HepG2 (cell line): ENCODE data around the gene ZKSCAN1. TPM values are rescaled to one million over a fixed set of nuclear protein-coding genes. Genes with fewer than 3 reads are reported as not detected.

Source experiments
- ATAC-seq: fragments of 200-7000 bp; cut with Tn5 transposase; 3 replicates; pipeline ENCODE4 v1.9.1; 2020; ENCODE audit warnings: mild to moderate bottlenecking, moderate library complexity
- BruUV-seq: library from RNA; stranded (reverse); fragments of 400-500 nt; replicated peaks from 2 replicates; lab custom pipeline; 2021; lab: Mats Ljungman, UMichigan
- CTCF ChIA-PET: fragments of 300-600 bp; formaldehyde crosslinking; extraction: SDS; loops from one replicate; lab custom pipeline; 2021; ENCODE audit warnings: low total read pairs, inconsistent platforms, low intra/inter-chr PET ratio; lab: Yijun Ruan, JAX
- POLR2A ChIA-PET: fragments of 350-600 bp; sonication (Branson Sonifier 250); formaldehyde crosslinking; loops from one replicate; lab custom pipeline; 2020; ENCODE audit warnings: antibody characterized with exemption, inconsistent platforms; lab: Yijun Ruan, JAX
- DNase-seq: peaks from one replicate; pipeline ENCODE4 v3.0.0-alpha.2; 2015; ENCODE audit warnings: low spot score
- FAIRE-seq: peaks from 3 replicates; lab custom pipeline; 2011; peaks lifted over from hg19 to GRCh38; lab: Jason Lieb, UNC
- H2AFZ ChIP-seq: one replicate; pipeline ENCODE4 v1.6.1; 2011; ENCODE audit warnings: low read length, inconsistent platforms
- H3K27ac ChIP-seq: fragments of 300-600 bp; 3 replicates; pipeline ENCODE4 v1.8.0; 2011; ENCODE audit warnings: mixed run types, mild to moderate bottlenecking, mixed read lengths, low read length, inconsistent platforms; ENCODE audit not compliant: insufficient read depth; ENCODE audit errors: extremely low read length
- H3K27me3 ChIP-seq, 2 experiments: fragments of 200-600 bp in 1 of 2; 2 replicates in 1 of 2; 3 replicates in 1 of 2; pipeline versions ENCODE4 v1.6.0 to v1.8.0; 2011; ENCODE audit warnings: low read length in 2 of 2, mild to moderate bottlenecking in 2 of 2, moderate library complexity in 2 of 2, inconsistent platforms in 1 of 2; ENCODE audit not compliant: insufficient read depth in 2 of 2, control insufficient read depth in 1 of 2
- H3K36me3 ChIP-seq, 2 experiments: fragments of 200-600 bp in 1 of 2; replicated peaks in 1 of 2; 2 replicates in 1 of 2; 3 replicates in 1 of 2; pipeline versions ENCODE4 v1.5.1 to v1.8.0; 2011; ENCODE audit warnings: low read length in 2 of 2, inconsistent platforms in 1 of 2; ENCODE audit not compliant: insufficient read depth in 2 of 2, control insufficient read depth in 1 of 2
- H3K4me1 ChIP-seq: 2 replicates; pipeline ENCODE4 v1.5.1; 2012; ENCODE audit warnings: low read length, inconsistent platforms; ENCODE audit not compliant: insufficient read depth
- H3K4me2 ChIP-seq: 2 replicates; pipeline ENCODE4 v1.6.0; 2011; ENCODE audit warnings: low read depth, low read length, inconsistent platforms
- H3K4me3 ChIP-seq, 3 experiments: fragments of 200-600 bp in 1 of 3; sonication (generic), shearing (Covaris generic) in 1 of 3; replicated peaks in 1 of 3; 2 replicates each; pipeline ENCODE4 v1.5.1; 2011 to 2016; ENCODE audit warnings: low read length in 3 of 3, inconsistent platforms in 2 of 3, low read depth in 2 of 3, mild to moderate bottlenecking in 2 of 3, control low read depth in 1 of 3, mixed read lengths in 1 of 3; ENCODE audit not compliant: insufficient read depth in 1 of 3
- H3K79me2 ChIP-seq: one replicate; pipeline ENCODE4 v1.6.1; 2011; ENCODE audit warnings: low read length, inconsistent platforms; ENCODE audit not compliant: insufficient read depth
- H3K9ac ChIP-seq: 2 replicates; pipeline ENCODE4 v1.6.0; 2011; ENCODE audit warnings: mild to moderate bottlenecking, low read depth, low read length, inconsistent platforms; ENCODE audit not compliant: insufficient read depth
- H3K9me3 ChIP-seq: 2 replicates; pipeline ENCODE4 v1.5.1; 2012; ENCODE audit warnings: mild to moderate bottlenecking, low read length
- H4K20me1 ChIP-seq: 2 replicates; pipeline ENCODE4 v1.6.0; 2011; ENCODE audit warnings: inconsistent platforms, mild to moderate bottlenecking, low read length, moderate library complexity; ENCODE audit not compliant: insufficient read depth
- CREM ChIP-seq, 2 experiments: sonication (generic) in 1 of 2; formaldehyde crosslinking in 1 of 2; IDR thresholded peaks; 2 replicates each; pipeline versions ENCODE4 v1.4.0 to v1.6.1; 2016 to 2020; ENCODE audit warnings: antibody characterized with exemption in 1 of 2, mild to moderate bottlenecking in 1 of 2, missing genetic modification reagents in 1 of 2
- IRF1 ChIP-seq: sonication (generic); formaldehyde crosslinking; IDR thresholded peaks from 2 replicates; pipeline ENCODE4 v1.4.0; 2020; ENCODE audit warnings: low read depth, mild to moderate bottlenecking, missing genetic modification reagents
- IRF2 ChIP-seq: IDR thresholded peaks from 2 replicates; pipeline ENCODE4 v1.6.1; 2018; ENCODE audit warnings: missing genetic modification reagents, missing compliant biosample characterization
- KDM1A ChIP-seq: IDR thresholded peaks from 2 replicates; pipeline ENCODE4 v1.6.1; 2016; ENCODE audit warnings: missing compliant biosample characterization
- NONO ChIP-seq, 2 experiments: fragments of 450-650 bp in 1 of 2; sonication (generic) in 1 of 2; formaldehyde crosslinking in 1 of 2; IDR thresholded peaks in 1 of 2; conservative IDR thresholded peaks in 1 of 2; 2 replicates each; pipeline versions ENCODE4 v1.6.1 to v1.8.0; 2017 to 2022; ENCODE audit warnings: mild to moderate bottlenecking in 1 of 2, missing genetic modification reagents in 1 of 2, moderate library complexity in 1 of 2
- PLRG1 ChIP-seq: fragments of 450-650 bp; conservative IDR thresholded peaks from 2 replicates; pipeline ENCODE4 v1.6.1; 2016
- RBM39 ChIP-seq: fragments of 200-400 bp; formaldehyde crosslinking; IDR thresholded peaks from one replicate; pipeline ENCODE4 v1.6.1; 2018; ENCODE audit warnings: antibody characterized with exemption, mild to moderate bottlenecking, low read depth, low read length; ENCODE audit not compliant: poor library complexity, severe bottlenecking
- SIN3B ChIP-seq: fragments of 150-350 bp; IDR thresholded peaks from 2 replicates; pipeline ENCODE4 v1.6.1; 2014; ENCODE audit warnings: low read length
- ZBTB39 ChIP-seq: sonication (generic); formaldehyde crosslinking; IDR thresholded peaks from 2 replicates; pipeline ENCODE4 v1.5.0; 2020; ENCODE audit warnings: missing genetic modification reagents
- ZNF121 ChIP-seq: sonication (generic); formaldehyde crosslinking; IDR thresholded peaks from 2 replicates; pipeline ENCODE4 v1.5.0; 2020; ENCODE audit warnings: mild to moderate bottlenecking, missing genetic modification reagents
- ZNF136 ChIP-seq: sonication (generic); formaldehyde crosslinking; IDR thresholded peaks from 2 replicates; pipeline ENCODE4 v1.8.1; 2022; ENCODE audit warnings: low read depth, mild to moderate bottlenecking, moderate library complexity, missing genetic modification reagents
- ZNF160 ChIP-seq: sonication (generic); formaldehyde crosslinking; IDR thresholded peaks from 2 replicates; pipeline ENCODE4 v1.8.0; 2022; ENCODE audit warnings: mild to moderate bottlenecking, inconsistent platforms, missing genetic modification reagents
- ZNF549 ChIP-seq: sonication (generic); formaldehyde crosslinking; IDR thresholded peaks from 2 replicates; pipeline ENCODE4 v1.5.0; 2020; ENCODE audit warnings: missing genetic modification reagents
- ZNF746 ChIP-seq: sonication (generic); formaldehyde crosslinking; IDR thresholded peaks from 2 replicates; pipeline ENCODE4 v1.8.0; 2022; ENCODE audit warnings: mild to moderate bottlenecking, missing genetic modification reagents
- ZSCAN9 ChIP-seq: IDR thresholded peaks from 2 replicates; pipeline ENCODE4 v1.6.1; 2016; ENCODE audit warnings: borderline replicate concordance
- WGBS: methylation state at CpG from one replicate; pipeline ENCODE4 v1.1.6; 2017; ENCODE audit warnings: low lambda C conversion rate; 5-methylcytosine and 5-hydroxymethylcytosine counted together
- in situ Hi-C: cut with HindIII; loops from 2 replicates; pipeline ENCODE4 v1.10.0; 2017; ENCODE audit warnings: low pct_unique_long_range_greater_than_20kb; ENCODE audit not compliant: extremely low pct_ligation_motif_present
- intact Hi-C: fragments of 100-400 bp; cut with micrococcal nuclease; formaldehyde crosslinking; loops from one replicate; pipeline ENCODE4 v1.10.0; 2022; ENCODE audit not compliant: unreplicated experiment
- polyA plus RNA-seq, 8 experiments: library from polyadenylated mRNA; depleted of rRNA in 3 of 8; stranded (reverse) in 7 of 8; unstranded in 1 of 8; fragments of >200 nt; fragmentation: Illumina TruSeq in 4 of 8; extraction: Trizol in 4 of 8; gene quantifications; 2 replicates each; pipeline versions ENCODE4 v1.2.1 to v1.2.3, GENCODE V29; 2011 to 2016; ENCODE audit warnings: low read depth in 4 of 8, missing spikeins in 1 of 8, mixed read lengths in 1 of 8; ENCODE audit not compliant: insufficient read depth in 1 of 8
- total RNA-seq, 5 experiments: library from RNA; depleted of rRNA; stranded (reverse); fragments of >200 nt; fragmentation: Illumina TruSeq; extraction: Trizol; gene quantifications; 2 replicates each; pipeline ENCODE4 v1.2.3, GENCODE V29; 2016; ENCODE audit warnings: low read depth in 1 of 5

ZKSCAN1 gene
- total and polyA plus RNA-seq, 2 of the 13 experiments (the other 11 are each of a cell fraction or from before 2014, with no cell fraction given): 46.4 to 60.6 TPM

- TF ChIP-seq ZBTB39 (CRISPR knock-in tag) (no peak), SIN3B (no peak), IRF1 (CRISPR knock-in tag) (no peak), ZNF160 (CRISPR knock-in tag) (no peak), KDM1A (CRISPR knock-in tag) (no peak)
- TF ChIP-seq, all 625 proteins: peak for 0
These were observed 19.6 kb downstream of the ZKSCAN1 start (continued) for GRCh38 chr7:100034871-100035510.

GRCh38 chr7:100035876-100036275, 20.5 kb downstream of the ZKSCAN1 start:
- in situ Hi-C loops: no loop called here
- peak overlapping the region; percentile 76 for H3K27ac ChIP-seq

More at GRCh38 chr7:100035876-100036275, 20.5 kb downstream of the ZKSCAN1 start:
- POLR2A ChIA-PET: interaction anchor here (0.8 to 1.4 kb wide), 6 partner anchors 12 to 117 kb away, joined by 3 to 6 read pairs (median 3); partner anchors contain the start of gene TRIM4
- Histone ChIP-seq H3K4me2 (no peak overlapping the region), H3K27me3 (no peaks in the 10 kb centered on the region), H4K20me1 (no peaks in the 10 kb centered on the region), H3K4me3 (no peak overlapping the region), H3K36me3 (peaks cover 15 to 44% of the 10 kb centered on the region in 2 experiments), H3K4me1 (peaks cover 55% of the 10 kb centered on the region), H3K9me3 (no peaks in the 10 kb centered on the region), H3K9ac (no peak overlapping the region), H2AFZ (no peak overlapping the region), H3K79me2 (peaks cover 4% of the 10 kb centered on the region)
- no peak for TF ChIP-seq CREM (IDR thresholded peaks at IDR 0.05)
- TF ChIP-seq CREM (CRISPR knock-in tag; IDR thresholded peaks at IDR 0.05): no peak
- no peak for TF ChIP-seq ZNF136 (CRISPR knock-in tag)
- TF ChIP-seq IRF2 (CRISPR knock-in tag): no peak
- no peak for TF ChIP-seq PLRG1
- TF ChIP-seq RBM39: no peak
- TF ChIP-seq ZNF121 (CRISPR knock-in tag): no peak
- TF ChIP-seq ZSCAN9 (CRISPR knock-in tag): no peak
- TF ChIP-seq ZNF549 (CRISPR knock-in tag): no peak
- TF ChIP-seq NONO (IDR thresholded peaks at IDR 0.05): no peak
- TF ChIP-seq NONO (CRISPR knock-in tag; conservative IDR thresholded peaks at IDR 0.05): no peak
- TF ChIP-seq ZNF746: no peak
- no peak for DNase-seq
- CTCF ChIA-PET: no interaction called here
- no peak for ATAC-seq
- FAIRE-seq: no peak
- TSS peak; percentile 3 for BruUV-seq
- 82% methylated on average over 6 of the region's 6 CpGs for WGBS
- intact Hi-C loops: no loop called here
